ENCODE measurements around the gene PARN. TPM values are rescaled to one million over a fixed set of nuclear protein-coding genes. Genes with fewer than 3 reads are reported as not detected.
"Not testable (repeated sequence)": the region's sequence is repeated elsewhere in the genome, so short reads cannot be mapped to it uniquely, and the experiment has no call there.

Gene PARN
- polyA plus RNA-seq, 1 experiment: 33.9 TPM

- no peak for TF ChIP-seq CTCF (IDR thresholded peaks at IDR 0.05; ENCODE audit: low read depth, low read length)
- CTCF ChIA-PET: no interaction called here
- H3K27ac ChIP-seq (ENCODE audit: low read depth, low read length): no peak overlapping the region
- POLR2A ChIA-PET: no interaction called here
- H3K9me3 ChIP-seq (ENCODE audit: control insufficient read depth, insufficient read depth, low read length): peaks cover 5% of the 10 kb centered on the region; the same call in 1 of the 2 replicates
- DNase-seq (ENCODE audit: low read depth, low spot score): no peak
- H3K4me3 ChIP-seq (ENCODE audit: low read depth, low read length): no peak overlapping the region
- H3K27me3 ChIP-seq (ENCODE audit: control insufficient read depth, insufficient read depth, low read length): no peaks in the 10 kb centered on the region
These were observed 222.2 kb downstream of the PARN start for GRCh38 chr16:14407786-14408399.

GRCh38 chr16:14405611-14406537, 224.2 kb downstream of the PARN start:
- no peak for TF ChIP-seq CTCF (IDR thresholded peaks at IDR 0.05; ENCODE audit: low read depth, low read length)
- Histone ChIP-seq H3K27me3 (ENCODE audit: control insufficient read depth, insufficient read depth, low read length) (no peaks in the 10 kb centered on the region), H3K27ac (ENCODE audit: low read depth, low read length) (no peak overlapping the region), H3K9me3 (ENCODE audit: control insufficient read depth, insufficient read depth, low read length) (peaks cover 5% of the 10 kb centered on the region; the same call in 1 of the 2 replicates), H3K4me3 (ENCODE audit: low read depth, low read length) (no peak overlapping the region)
- ChIA-PET CTCF (no interaction called here), POLR2A (no interaction called here)
- no peak for DNase-seq (ENCODE audit: low read depth, low spot score)

GRCh38 chr16:14403001-14403389, 227.1 kb downstream of the PARN start:
- CTCF ChIA-PET; DNase-seq (ENCODE audit: low read depth, low spot score); H3K9me3 ChIP-seq (ENCODE audit: control insufficient read depth, insufficient read depth, low read length); H3K27ac ChIP-seq (ENCODE audit: low read depth, low read length); H3K4me3 ChIP-seq (ENCODE audit: low read depth, low read length); POLR2A ChIA-PET; H3K27me3 ChIP-seq (ENCODE audit: control insufficient read depth, insufficient read depth, low read length): not testable (repeated sequence)

- H3K4me3 ChIP-seq (ENCODE audit: low read depth, low read length); H3K27me3 ChIP-seq (ENCODE audit: control insufficient read depth, insufficient read depth, low read length); POLR2A ChIA-PET; CTCF ChIA-PET; H3K9me3 ChIP-seq (ENCODE audit: control insufficient read depth, insufficient read depth, low read length); DNase-seq (ENCODE audit: low read depth, low spot score); H3K27ac ChIP-seq (ENCODE audit: low read depth, low read length): not testable (repeated sequence)
These were observed 227.7 kb downstream of the PARN start for GRCh38 chr16:14402114-14403000.

- H3K27me3 ChIP-seq (ENCODE audit: control insufficient read depth, insufficient read depth, low read length); CTCF ChIA-PET; H3K4me3 ChIP-seq (ENCODE audit: low read depth, low read length); DNase-seq (ENCODE audit: low read depth, low spot score); H3K9me3 ChIP-seq (ENCODE audit: control insufficient read depth, insufficient read depth, low read length); POLR2A ChIA-PET; H3K27ac ChIP-seq (ENCODE audit: low read depth, low read length): not testable (repeated sequence)
These were observed 228.4 kb downstream of the PARN start for GRCh38 chr16:14401711-14402061.

- H3K9me3 ChIP-seq (ENCODE audit: control insufficient read depth, insufficient read depth, low read length); CTCF ChIA-PET; POLR2A ChIA-PET: not testable (repeated sequence)
These were observed 228.9 kb downstream of the PARN start for GRCh38 chr16:14400978-14401710.

More at GRCh38 chr16:14400978-14401710, 228.9 kb downstream of the PARN start:
- not testable (repeated sequence) for H3K4me3 ChIP-seq (ENCODE audit: low read depth, low read length); H3K27ac ChIP-seq (ENCODE audit: low read depth, low read length); DNase-seq (ENCODE audit: low read depth, low spot score); H3K27me3 ChIP-seq (ENCODE audit: control insufficient read depth, insufficient read depth, low read length)

All from AG04450 (cell line).